Glutamatergic neuron (in vitro differentiated cells): ENCODE data around the gene NPIPA2. TPM values are rescaled to one million over a fixed set of nuclear protein-coding genes. Genes with fewer than 3 reads are reported as not detected.
"Not testable (repeated sequence)": the region's sequence is repeated elsewhere in the genome, so short reads cannot be mapped to it uniquely, and the experiment has no call there.

Experiments
- DNase-seq: peaks from one replicate; pipeline ENCODE4 v3.0.0; 2022
- H3K27ac Mint-ChIP-seq: one replicate; pipeline ENCODE4 v1.8.0; 2020; ENCODE audit warnings: mild to moderate bottlenecking, mixed read lengths, inconsistent platforms; ENCODE audit not compliant: unreplicated experiment
- H3K27me3 Mint-ChIP-seq: one replicate; pipeline ENCODE4 v1.8.0; 2020; ENCODE audit warnings: mild to moderate bottlenecking, moderate library complexity, mixed read lengths, inconsistent platforms; ENCODE audit not compliant: unreplicated experiment
- H3K36me3 Mint-ChIP-seq: one replicate; pipeline ENCODE4 v1.8.0; 2020; ENCODE audit warnings: mild to moderate bottlenecking, mixed read lengths, inconsistent platforms; ENCODE audit not compliant: unreplicated experiment
- H3K4me1 Mint-ChIP-seq: one replicate; pipeline ENCODE4 v1.8.0; 2020; ENCODE audit warnings: mild to moderate bottlenecking, low read depth, mixed read lengths, inconsistent platforms; ENCODE audit not compliant: unreplicated experiment
- H3K4me3 Mint-ChIP-seq: one replicate; pipeline ENCODE4 v1.8.0; 2020; ENCODE audit warnings: mild to moderate bottlenecking, mixed read lengths, inconsistent platforms; ENCODE audit not compliant: unreplicated experiment
- H3K9me3 Mint-ChIP-seq: one replicate; pipeline ENCODE4 v1.8.0; 2020; ENCODE audit warnings: mild to moderate bottlenecking, moderate library complexity, mixed read lengths, inconsistent platforms; ENCODE audit not compliant: unreplicated experiment
- total RNA-seq: library from RNA; stranded (reverse); fragmentation: NEBNext Ultra II Directional; extraction: Animal tissue kit (Norgen Biotek cat#: 25700); gene quantifications from one replicate; pipeline ENCODE4 v1.2.1, GENCODE V29; 2021; ENCODE audit not compliant: unreplicated experiment

Gene NPIPA2
- total RNA-seq, 1 donor from 2014 or later: 21.2 TPM

DNA sequence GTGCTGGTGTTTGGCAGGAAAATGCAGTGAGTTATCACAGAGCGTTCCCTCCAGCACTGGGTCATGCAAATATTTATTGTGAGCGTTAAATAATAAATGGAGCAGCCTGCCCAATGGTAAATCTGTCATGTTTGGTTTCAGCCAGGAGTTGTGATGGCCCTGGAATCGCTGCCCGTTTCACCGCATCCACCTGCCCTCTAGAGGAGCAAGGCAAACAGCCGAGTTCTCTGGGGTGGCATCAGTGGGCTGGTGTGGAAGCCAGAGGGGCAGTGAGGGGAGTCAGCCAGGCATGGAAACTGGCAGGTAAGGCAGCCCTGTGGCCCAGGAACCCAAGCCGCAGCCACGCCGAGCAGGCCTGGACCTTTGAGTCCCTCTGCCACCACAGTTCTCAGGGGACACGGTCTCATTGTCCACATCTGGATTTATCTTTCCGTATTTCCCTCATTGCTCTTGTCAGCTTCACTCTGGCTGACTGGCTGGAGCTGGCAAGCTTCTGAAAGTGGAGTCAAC lies 37.1 kb downstream of the NPIPA2 start:
- not testable (repeated sequence) for DNase-seq, H3K9me3 Mint-ChIP-seq, H3K36me3 Mint-ChIP-seq, H3K4me1 Mint-ChIP-seq, H3K4me3 Mint-ChIP-seq, H3K27ac Mint-ChIP-seq, H3K27me3 Mint-ChIP-seq

DNA sequence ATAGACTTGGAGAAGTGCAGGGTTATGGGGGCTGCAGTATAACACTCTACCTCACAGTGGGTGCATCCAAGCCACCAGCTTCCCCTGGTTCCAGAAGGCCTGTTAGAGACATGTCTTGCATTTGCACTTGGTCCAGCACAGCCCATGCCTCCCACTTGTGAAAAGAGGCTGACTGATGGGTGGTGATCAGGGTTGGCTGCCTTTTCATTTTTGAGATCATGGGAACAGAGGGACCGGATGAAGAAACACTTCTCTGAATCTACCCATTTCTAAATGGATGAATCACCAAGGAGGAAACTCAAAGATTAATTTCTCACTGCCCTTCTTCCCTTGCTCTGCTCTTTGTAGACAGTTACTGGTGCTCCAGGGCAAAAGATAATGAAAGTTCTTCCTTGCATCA lies 43.8 kb downstream of the NPIPA2 start:
- H3K4me3 Mint-ChIP-seq, H3K36me3 Mint-ChIP-seq, H3K4me1 Mint-ChIP-seq, H3K9me3 Mint-ChIP-seq, H3K27me3 Mint-ChIP-seq, DNase-seq, H3K27ac Mint-ChIP-seq: not testable (repeated sequence)

DNA sequence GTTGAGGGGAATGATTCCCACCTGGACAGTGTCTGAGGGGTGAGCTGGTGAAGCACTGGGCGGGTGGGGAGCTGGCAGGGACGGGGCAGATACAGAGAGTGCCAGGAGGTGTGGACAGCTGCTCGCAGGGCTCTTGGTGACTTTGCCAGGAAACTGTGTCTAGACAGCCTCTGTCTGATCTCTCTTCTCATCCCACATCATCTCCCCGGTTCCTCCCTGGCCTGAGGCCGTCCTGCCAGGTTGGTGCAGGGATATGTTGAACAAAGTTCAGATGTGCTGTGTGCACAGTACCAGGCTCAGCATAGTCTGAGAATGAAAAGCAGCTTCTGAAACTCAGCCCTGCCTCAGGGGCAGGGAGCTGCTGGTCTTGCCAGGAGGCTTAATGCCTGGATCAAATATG lies 47.2 kb downstream of the NPIPA2 start:
- not testable (repeated sequence) for DNase-seq, H3K9me3 Mint-ChIP-seq, H3K36me3 Mint-ChIP-seq, H3K27ac Mint-ChIP-seq, H3K27me3 Mint-ChIP-seq, H3K4me1 Mint-ChIP-seq, H3K4me3 Mint-ChIP-seq

DNA sequence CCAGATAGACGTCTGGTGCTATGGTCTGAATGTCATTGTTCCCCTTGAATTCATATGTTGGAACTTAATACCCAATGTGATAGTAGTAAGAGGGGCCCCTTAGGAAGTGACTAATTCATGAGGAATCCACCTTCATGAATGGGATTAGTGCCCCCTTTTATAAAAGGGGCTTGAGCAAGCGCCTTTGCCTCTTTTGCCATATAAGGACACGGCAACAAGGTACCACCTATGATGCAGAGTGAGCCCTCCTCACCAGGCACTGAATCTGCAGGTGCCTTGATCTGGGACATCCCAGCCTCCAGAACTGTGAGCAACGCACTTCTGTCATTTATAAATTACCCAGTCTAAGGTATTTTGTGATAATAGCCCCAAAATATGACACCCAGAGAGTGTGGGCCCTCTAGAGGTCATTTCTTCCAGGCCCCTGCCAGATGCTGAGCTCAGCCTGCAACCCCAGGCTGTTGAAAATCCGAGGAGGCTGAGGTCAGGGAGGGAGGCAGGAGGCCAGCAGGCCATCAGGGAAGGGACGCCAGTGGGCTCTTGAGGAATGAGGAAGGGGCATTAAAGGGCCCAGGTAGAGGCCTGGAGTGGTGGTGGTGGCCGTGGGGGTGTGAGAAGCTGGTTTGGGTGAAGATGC lies 48.1 kb downstream of the NPIPA2 start:
- not testable (repeated sequence) for H3K36me3 Mint-ChIP-seq, H3K27me3 Mint-ChIP-seq, H3K27ac Mint-ChIP-seq, H3K4me1 Mint-ChIP-seq, H3K9me3 Mint-ChIP-seq, H3K4me3 Mint-ChIP-seq, DNase-seq

DNA sequence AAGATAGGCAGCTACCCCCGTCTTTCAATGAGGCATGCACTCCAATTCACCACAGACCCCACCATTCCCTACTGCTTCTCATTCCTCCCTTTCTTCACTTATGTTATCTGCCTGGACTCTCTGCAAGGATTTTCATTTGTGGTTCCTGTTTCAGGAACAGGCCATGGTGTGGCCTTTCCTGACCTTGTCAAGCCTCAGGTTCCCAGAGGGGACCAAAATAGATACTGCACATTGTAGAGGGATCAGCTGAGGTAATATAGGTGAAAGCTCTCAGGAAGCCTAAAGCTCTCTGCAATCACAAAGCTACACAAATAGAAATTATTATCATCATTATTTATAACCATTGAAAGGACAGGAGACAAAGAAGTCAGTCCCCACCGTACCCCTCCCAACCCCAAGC lies 50.6 kb downstream of the NPIPA2 start:
- H3K9me3 Mint-ChIP-seq, H3K36me3 Mint-ChIP-seq, DNase-seq, H3K27ac Mint-ChIP-seq, H3K4me1 Mint-ChIP-seq, H3K27me3 Mint-ChIP-seq, H3K4me3 Mint-ChIP-seq: not testable (repeated sequence)

DNA sequence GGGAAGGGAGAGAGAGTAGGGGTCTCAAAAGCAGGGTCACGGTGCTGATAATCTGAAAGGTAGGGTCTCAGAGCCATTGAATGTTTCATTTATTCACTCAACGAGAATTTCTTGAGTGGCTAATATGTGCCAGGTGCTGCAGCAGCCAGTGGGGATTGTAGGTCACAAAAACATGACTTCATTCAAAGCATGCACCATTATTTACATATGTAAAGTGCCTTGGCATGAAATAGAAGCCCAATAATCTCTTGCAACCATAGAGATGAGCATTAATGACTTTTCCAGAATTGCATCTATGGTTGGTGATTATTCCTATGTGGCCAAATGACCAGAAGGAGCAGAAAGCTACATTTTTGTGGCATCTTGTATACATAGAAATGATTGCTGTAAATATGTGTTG lies 55.2 kb downstream of the NPIPA2 start:
- not testable (repeated sequence) for H3K36me3 Mint-ChIP-seq, H3K9me3 Mint-ChIP-seq, H3K27me3 Mint-ChIP-seq, DNase-seq, H3K4me3 Mint-ChIP-seq, H3K4me1 Mint-ChIP-seq, H3K27ac Mint-ChIP-seq

DNA sequence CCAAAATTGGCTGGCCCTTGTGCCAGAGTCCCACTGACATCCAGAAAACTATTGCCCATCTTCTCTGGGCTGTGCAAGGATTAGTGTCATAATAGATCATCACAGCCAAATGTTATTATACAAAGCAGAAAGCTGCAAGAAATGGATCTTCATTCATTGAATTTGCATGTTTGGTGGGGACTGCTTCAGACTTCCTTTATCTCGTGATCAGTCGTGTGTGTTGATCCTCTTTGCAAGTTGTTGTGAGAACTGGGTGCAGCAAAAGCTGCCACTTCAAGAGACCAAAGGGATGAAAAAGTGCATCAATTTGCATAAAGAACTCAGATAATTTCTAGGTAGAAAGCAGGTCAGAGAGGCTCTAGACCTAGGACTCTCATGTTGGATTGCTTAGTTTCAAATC lies 61.2 kb downstream of the NPIPA2 start:
- not testable (repeated sequence) for H3K27ac Mint-ChIP-seq, H3K27me3 Mint-ChIP-seq

DNA sequence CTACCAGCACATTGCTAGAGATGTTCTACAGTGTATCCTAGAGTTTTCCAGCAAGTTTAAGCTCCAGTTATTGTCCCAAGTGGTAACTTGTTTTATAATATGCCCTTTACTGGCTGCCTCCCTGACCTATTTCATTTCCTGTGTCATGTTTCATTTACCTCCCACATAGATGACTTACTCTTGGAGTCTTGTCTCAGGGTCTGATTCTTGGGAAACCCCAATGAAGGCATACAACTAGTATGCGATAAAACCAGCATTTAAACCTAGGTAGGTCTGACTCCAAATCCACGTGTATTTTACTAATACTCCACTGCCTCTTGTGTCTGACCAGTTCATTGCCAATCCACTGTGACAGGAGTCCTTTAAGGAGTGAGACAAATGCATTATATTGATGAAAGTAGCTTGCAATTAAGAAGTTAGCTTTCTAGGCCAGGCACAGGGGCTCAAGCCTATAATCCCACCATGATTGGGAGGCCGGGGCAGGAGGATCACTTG lies 64.9 kb downstream of the NPIPA2 start:
- H3K36me3 Mint-ChIP-seq, H3K9me3 Mint-ChIP-seq, H3K27ac Mint-ChIP-seq, H3K4me3 Mint-ChIP-seq, H3K4me1 Mint-ChIP-seq, DNase-seq, H3K27me3 Mint-ChIP-seq: not testable (repeated sequence)

More for the DNA sequence above, 61.2 kb downstream of the NPIPA2 start:
- DNase-seq, H3K4me1 Mint-ChIP-seq, H3K4me3 Mint-ChIP-seq, H3K36me3 Mint-ChIP-seq, H3K9me3 Mint-ChIP-seq: not testable (repeated sequence)

DNA sequence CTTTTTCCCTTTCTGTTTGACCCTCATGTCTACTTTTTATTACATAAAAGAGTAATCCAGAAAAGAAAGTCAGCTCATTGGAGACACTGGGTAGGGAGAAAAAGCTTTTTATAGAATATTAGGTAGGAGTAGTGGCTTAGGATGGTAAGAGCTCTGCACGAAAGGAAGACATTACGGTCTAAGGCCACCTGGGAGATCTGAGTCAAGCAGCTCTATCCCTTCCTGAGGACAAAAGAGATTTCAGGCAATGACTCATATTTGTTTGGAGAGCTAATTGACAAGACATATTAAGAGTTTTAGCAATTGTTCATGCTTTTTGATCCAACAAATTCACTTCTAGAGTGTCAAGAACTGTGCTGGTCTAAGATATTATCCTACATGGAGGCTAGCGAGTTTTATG lies 71.6 kb downstream of the NPIPA2 start:
- not testable (repeated sequence) for H3K27ac Mint-ChIP-seq, H3K36me3 Mint-ChIP-seq, H3K4me3 Mint-ChIP-seq, H3K27me3 Mint-ChIP-seq, H3K9me3 Mint-ChIP-seq, DNase-seq, H3K4me1 Mint-ChIP-seq

Other genes starting within 250 kb of the NPIPA2 start
- 26.2 TPM for gene PARN, start 112.3 kb upstream of the NPIPA2 start, total RNA-seq
- gene BFAR, start 109.6 kb upstream of the NPIPA2 start, total RNA-seq: 70.7 TPM
- gene PLA2G10, start 48.2 kb upstream of the NPIPA2 start, total RNA-seq: not detected
- 3.3 TPM for gene NPIPA3, start 39.1 kb upstream of the NPIPA2 start, total RNA-seq
- 74.8 TPM for gene NOMO1, start 91.2 kb downstream of the NPIPA2 start, total RNA-seq
- 216 TPM for gene NPIPA1, start 194.9 kb downstream of the NPIPA2 start, total RNA-seq
- gene PDXDC1, start 232.5 kb downstream of the NPIPA2 start, total RNA-seq: 81.3 TPM